GM19239 (cell line): ENCODE data around the gene FBXL14.
A peak's percentile ranks its signal among the peaks of the same experiment; 100 is the strongest.

ENCODE experiments used
- DNase-seq: peaks from one replicate; pipeline ENCODE4 v3.0.0; 2011; ENCODE audit warnings: low spot score; ENCODE audit not compliant: insufficient read length
- FAIRE-seq: peaks from 2 replicates; lab custom pipeline; 2011; peaks lifted over from hg19 to GRCh38; lab: Jason Lieb, UNC

FBXL14 gene

DNA sequence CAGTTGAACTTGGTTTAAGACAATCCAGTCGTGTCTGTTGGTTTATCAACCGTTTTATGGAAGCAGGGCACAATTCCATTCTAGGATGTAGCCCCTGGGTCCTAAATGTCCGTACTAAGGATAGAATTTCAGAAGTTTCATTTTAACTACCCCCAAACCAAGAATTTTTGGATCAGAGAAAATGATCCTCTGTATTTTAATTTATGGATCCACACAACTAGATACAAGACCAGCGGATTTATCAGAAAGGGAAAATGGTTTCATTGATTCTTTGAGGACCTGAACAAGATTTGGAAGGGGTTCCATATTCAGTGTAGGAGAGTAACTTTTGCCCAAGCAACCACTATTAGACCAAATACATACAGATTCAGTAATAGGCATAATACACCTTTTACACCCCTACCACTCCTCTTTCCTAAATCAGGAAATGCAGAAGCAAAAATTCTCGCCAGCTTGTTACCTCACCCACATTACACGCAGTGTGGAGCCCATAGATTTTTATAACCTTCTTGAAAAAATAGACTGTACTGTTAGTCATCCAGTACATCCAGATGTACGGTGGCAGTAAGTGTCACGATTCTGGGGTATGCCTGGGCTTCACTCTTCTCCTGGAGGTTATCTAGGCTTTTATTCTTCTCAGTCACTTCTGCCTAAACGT is 1.4 kb upstream of the FBXL14 start:
- FAIRE-seq (no peak), DNase-seq (no peak)

DNA sequence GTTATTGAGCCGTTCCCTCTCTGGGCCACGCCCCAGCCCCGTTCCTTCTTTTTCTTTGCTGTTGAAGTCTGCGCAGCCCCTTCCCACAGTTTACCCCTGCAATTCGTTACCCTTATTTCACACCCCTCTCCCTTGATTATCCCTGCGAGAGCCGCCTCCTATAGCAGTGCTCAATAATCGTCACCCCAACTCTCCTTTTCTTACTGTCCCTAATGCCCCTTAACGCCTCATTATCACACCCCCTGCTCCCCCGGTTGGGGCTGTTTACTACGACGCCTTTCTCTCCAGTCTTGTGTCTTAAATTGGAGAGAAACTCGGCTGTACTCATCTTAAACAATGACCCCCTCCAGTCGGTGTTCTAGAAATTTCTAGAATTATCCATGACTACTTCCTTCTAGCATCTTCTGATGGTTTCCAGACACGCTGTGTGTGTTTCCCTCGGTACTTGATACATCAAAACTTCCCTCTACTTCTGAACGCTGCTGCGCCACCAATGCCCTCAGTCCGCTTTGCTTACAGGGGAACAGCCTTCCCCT is 713 bp upstream of the FBXL14 start:
- no peak for DNase-seq
- FAIRE-seq = no peak

DNA sequence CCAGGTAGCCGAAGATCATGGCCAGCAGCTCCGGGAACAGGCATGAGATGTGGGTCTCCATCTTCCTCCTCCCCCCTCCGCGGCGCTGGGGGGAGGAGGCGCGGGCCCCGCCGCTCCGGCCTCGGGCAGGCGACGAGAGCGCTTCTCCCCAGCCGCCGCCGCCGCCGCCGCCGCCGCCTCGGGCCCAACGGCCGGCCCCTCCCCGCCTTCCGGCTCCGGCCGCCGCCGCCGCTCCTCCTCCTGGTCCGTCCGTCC is 448 bp downstream of the FBXL14 start:
- FAIRE-seq (no peak), DNase-seq (no peak)

DNA sequence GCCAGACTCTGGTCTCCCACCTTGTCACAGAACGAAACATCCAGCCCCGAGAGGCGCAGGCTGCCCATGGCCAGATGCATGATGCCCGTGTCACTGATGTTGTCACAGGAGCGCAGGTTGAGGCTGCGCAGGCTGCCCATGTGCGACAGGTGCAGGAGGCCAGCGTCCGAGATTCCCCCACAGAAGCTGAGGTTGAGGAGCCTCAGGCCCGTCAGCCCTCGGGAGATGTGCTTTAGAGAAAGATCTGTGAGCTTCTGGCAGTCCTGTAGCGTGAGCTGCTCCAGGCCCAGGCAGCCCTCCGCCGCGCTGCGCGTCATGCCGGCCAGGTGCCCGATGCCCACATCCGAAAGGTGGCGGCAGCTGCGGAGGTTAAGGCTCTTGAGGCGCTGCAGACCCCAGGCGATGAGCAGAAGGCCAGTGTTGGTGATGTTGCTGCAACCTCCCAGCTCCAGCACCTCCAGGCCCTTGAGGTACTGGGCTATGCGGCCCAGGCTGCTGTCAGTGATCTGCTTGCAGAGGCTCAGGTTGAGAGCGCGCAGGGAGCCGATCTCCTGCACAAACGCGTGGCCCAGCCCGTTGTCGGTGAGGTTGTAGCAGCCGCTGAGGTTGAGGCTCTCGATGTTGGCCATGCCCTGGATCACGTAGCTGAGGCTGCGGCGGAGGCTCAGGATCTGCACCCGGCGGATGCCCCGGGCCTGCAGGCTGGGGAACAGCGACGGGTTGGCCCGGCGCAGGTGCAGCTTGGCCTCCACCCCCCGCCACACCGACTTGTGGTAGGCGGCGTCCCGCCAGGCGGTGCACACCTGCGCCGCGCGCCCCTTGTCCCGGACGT is 991 bp downstream of the FBXL14 start:
- DNase-seq = no peak
- no peak for FAIRE-seq

DNA sequence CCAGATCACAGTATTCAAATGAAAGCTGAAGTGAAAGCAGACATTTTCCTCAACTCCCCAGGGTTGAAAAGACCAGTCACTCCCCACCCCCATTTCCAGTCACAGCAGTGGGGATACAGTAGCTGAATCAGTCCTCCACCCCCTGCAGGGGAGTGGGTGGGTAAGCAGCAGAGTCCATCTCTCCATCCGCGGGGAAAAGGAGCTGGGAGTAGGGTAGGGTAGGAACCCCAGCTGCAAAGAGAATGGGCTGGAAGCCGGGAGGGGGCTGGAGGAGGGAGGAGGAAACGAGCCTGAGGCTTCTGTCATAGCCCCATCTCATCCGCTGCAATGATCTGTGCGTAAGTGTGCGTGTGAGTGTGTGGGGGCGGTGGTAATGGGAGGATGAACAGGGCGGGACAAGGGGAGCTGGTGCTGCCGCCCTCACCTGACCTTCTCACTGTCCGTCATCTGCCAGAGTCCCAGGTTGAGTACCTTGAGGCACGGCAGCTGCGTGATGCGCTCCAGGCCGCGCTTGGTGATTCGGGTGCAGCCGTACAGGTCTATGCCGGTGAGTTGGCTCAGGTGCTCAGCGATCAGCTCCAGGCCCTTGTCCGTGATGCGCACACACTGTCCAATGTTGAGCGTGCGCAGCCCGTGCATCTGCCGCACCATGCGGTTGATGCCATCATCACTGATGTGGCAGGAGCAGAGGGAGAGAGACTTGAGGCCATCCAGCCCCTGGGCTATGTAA is 1.8 kb downstream of the FBXL14 start:
- DNase-seq (no peak), FAIRE-seq (peak; percentile 90)

DNA sequence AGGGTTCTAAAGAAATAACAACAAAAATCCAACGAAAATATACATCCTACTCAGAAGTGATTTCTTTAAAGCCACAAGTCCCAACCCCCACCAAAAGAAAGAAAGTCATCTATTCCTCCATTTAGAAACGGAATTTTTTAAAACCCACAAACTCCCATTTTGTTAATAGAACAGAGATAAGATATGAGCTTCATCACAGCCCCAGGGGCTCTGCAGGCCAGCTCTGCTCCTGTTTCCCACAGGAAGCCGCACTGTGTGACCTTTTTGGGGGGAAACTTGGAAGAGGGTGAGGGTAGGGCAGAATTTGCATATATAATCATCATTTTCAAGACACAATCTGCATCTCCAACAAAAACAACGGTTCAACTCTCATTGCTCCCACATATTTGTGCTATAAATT is 2.8 kb downstream of the FBXL14 start:
- DNase-seq = no peak
- no peak for FAIRE-seq

DNA sequence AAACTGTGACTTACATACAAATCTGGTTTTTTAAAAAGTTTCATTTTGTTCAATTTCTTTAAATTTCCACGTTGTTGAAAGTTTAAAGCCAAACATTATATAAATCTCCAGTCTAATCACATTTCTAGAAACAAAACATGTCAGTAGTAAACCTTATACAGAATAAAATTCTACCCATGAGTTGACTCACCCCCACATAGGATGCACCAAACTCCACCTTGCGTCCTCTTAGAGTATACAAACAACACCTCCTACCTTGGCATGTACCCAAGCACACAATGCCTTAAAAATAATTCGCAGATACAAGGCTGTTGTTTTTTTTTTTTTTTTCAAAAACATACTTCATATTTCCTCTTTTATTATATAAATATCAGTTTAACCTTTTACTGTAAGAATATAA is 3.3 kb downstream of the FBXL14 start:
- no peak for FAIRE-seq
- no peak for DNase-seq

DNA sequence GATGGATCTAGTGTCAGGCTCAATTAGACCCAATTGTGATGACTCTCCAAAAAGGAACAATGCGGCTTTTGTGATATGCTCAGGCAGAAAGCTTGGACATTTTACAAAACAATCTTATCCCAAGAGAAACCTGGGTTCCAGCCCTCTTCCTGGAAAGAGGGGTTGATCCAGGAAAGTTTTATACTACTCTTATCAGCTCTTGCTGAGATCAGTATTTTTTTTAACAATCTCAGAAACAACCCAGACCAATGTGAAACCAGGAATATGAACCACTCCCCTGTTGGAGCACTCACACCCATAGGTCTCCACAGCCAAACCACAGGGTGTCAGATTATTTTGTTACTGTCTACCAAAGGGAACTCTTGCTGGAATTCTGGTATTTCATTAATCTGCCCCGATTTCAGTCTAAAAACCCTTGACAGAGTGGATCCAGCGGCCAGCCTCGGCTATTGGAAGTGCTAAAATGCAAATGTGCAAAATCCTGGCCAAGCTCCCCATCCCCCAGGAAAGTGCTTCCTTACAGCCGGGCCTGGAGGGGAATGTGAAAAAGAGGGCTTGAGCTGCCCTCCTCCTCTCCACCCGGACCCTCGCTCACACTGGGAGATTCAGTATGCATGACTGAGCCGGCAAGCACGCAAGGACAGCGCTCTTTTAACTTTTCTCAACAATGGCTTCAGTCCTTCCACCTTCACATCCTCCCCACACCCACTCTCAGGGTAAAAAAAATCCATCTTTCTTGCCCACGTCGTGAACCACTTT is 4.0 kb downstream of the FBXL14 start:
- FAIRE-seq = no peak
- DNase-seq = no peak

DNA sequence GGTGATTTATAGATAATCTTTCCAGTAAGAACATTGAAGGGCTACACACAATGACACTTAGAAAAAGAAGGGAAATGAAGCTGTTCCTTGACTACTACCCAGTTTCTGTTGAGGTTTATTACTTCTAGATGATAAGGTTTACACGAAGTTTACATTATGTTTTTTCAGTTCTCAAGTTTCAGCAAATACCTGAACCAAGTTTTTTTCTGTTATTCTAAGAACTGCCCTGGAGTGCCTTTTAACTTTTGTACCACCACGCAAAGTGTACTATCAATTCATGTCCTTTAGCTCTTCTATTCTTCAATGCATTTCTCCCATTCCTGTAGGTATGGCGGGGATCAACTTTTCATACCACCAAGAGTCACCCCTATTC is 5.8 kb downstream of the FBXL14 start:
- DNase-seq = no peak
- no peak for FAIRE-seq

DNA sequence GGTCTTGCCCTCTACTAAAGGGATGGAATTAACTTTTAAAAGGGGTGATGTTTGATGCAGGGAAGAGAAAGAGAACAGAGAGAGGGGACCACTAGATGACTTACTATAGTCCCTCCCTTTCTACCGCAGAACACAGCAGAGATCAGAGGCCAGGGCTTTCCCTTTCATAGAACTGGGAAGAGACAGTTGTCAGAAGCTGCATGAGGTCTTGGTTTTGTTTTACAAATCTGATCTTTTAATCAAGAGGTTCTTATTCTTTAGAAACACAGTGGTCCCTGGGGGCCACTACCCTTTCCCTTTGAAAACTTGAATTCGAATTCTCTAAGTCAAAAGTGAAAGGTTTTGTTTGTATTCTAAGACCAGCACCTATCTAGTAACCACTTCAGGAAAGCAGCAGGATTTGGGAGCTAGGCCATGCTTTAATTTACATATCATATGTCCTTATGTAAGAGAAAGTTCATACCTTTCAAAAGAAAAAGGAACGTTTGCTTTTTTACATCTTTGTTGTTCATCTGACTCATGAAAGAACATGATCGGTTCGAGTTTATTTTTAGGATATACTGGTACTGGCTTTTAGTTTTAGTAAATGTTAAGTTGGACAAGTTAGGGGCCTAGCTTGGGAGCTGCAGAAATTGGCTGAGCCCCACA is 6.3 kb downstream of the FBXL14 start:
- no peak for DNase-seq
- FAIRE-seq = peak; percentile 52

DNA sequence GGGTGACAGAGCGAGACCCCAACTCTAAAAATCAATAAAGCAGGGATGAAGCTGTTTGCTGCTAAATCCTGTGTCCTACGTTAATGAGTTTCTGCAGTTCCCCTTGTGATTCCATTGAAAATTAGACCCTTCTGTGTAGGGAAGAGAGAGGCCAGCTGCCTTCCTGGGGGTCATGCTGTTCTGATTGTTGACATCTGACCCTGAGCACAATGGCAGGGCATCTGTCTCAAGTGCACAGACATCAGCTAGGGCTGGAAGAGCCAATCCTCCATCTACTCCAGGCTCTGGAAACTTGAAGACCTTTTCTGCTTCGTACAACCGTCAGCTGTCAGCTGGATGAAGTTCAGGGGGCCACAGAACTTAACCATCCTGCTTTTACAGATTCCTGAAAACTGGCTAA is 10.1 kb downstream of the FBXL14 start:
- no peak for FAIRE-seq

DNA sequence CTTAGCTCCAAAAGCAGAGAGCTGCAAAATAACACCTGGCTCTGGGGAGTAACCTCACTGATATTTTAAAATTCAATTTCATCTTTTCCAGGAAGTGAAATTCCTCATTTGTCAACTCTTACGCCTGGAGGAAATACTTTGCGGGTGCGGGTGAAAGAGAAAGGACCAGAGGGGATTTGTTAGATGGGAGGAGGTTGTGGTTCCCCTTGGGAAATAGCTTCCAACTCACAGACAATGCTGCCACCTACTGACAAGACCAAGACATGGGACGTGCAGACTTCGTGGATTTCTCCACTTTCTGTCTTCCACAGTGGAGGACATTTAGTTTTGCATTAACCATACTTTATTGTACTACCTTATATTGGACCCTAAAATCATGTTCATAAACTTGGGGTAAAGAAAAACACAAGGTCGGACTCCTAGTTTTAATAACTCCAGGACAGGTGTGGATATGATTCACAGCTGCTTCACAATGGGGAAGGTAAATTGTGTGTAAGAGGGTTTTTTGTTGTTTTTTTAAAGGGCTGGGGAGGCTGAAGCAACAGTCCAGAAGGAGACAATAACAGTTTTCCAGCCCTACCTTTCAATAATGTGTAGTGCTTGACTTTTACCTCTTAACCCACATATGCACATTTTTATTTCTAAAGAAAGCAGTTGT is 10.8 kb downstream of the FBXL14 start:
- FAIRE-seq (peak; percentile 97), DNase-seq (peak; percentile 51)

More for the DNA sequence above, 10.1 kb downstream of the FBXL14 start:
- DNase-seq = no peak

DNA sequence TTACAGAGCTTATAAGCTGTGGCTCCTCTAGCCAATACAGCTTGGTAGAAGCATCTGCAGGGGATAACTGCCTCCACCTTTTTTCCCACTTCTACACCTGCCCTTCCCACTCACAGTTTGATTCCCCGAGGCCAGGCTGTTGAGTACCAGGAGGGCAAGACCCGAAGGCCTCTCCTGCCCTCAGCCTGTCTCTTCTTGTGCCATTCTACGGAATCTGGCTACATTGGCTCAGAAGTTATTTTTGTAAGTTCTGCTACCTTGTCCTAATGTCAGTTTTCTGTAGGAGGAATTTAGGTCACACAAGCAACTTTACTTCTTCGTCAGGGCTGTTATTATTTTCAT is 11.7 kb downstream of the FBXL14 start:
- no peak for FAIRE-seq
- no peak for DNase-seq

DNA sequence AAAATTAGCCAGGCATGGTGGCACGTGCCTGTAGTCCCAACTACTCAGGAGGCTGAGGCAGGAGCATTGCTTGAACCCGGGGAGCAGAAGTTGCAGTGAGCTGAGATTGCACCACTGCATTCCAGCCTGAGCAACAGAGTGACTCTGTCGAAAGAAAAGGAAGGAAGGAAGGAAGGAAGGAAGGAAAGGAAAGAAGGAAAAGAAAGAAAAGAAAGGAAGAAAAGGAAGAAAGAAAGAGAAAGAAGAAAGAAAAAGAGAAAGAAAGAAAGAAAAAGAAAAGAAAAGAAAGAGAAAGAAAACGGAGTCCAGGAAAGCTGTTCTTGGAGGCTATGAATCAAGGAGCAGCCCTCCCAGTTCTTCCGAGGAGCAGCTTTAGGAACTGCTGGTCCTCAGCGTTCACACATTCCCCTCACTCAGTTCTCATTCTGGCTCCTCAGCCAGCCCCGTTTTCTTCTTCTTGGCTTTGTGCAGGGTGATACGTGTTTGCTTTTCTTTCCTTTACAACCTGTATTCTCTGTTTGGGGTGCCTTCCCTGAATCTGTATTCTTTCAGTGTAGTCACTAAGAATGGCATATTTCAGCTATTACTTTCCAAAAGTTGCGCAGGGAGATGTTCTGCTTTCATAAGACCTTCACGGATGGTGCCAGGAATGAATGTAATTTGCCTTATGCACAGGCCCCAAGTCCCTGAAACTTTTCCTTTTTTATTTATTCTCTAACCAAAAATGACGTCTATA is 12.2 kb downstream of the FBXL14 start:
- DNase-seq = no peak

DNA sequence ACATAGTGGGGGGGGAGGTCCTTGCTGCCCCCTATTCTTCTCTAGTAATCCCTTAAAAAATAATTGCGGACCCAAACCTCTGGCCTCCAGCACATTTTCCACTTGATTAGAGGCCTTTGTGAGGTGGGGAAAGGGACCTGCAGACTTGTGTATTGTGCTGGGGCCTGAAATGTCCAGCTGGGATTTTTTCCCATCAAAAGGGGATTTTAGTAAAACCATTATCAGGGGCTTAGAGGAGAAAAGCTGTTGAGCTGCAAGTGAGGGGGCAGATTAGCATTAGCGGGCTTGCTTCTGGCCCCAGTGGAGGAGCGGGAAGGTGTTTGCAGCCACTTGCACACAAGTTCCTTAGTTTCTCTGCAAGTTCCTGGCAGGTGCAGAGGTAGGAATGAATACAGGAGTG is 13.9 kb downstream of the FBXL14 start:
- FAIRE-seq = no peak
- no peak for DNase-seq

More for the DNA sequence above, 12.2 kb downstream of the FBXL14 start:
- FAIRE-seq = no peak

DNA sequence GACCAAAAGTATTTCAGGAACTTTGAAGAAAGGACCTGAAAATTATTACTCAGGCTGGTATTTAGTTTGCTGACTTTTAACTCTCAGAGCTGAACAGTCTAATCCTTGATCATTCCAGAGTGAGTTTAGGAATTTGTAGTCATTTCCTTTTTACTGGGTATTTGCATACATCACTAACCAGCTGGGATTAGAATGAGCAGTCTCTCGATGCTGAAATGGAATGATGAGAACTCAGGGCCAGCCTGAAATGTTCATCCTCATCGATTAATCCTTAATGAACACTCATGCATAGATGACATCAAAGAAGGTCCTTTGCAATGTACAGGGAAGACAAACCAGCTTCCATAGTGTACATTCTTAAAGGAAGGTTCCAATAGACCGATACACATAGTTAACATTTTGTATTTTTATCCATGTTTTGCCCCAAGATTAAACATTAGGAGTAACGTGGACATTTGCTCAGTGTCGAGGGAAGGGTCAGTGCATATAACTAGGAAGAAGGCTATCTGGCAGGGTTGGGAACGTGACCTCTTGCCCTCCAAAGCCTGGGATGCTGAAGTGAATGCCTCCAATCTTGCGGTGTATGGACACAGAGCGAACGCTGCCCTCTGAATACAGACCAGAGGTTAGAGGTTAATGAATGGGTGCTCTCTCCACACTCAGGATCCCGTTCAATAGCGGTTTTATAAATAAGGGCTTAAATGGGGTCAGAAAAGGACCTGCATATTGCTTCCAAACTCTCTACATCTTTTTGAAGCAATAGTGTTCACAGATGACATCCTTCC is 14.5 kb downstream of the FBXL14 start:
- FAIRE-seq (no peak), DNase-seq (no peak)

DNA sequence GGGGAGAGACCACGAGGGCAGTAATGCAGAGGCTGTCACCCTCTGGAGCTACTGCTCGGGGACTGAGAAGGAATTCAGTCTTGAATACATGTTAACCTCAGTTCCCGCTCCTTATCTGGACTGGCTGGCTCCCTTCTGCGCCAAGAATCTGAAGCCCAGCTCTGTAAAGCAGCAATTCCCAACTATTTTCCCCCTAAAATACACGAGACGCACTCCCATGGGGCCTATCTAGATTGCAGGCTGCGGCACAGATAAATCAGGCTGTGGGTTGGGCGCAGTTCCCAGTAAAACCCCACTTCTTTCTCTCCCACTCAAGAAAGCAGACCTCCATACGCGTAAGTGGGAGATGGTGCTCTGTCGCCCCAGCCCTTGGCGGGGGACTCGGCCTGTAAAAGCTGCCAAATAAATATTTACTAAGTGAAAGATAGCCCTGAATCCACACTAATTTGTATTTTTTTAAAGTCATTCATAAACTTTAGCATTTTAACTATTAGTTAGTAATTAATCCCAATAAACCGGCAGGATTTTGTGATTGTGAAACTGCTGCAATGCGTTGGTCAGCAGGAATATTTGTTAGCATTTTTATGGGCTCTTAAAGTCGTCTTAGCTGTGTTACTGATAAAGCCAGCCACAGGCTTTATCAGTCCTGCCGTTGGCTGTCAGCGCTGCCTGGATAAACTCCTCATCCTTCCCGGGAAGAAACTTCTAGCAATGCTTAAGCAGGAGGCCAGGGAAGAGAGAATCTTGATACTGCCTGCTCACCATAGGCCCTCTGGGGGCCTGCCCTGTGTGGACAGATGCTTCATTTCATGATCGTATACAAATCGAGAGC is 17.8 kb downstream of the FBXL14 start:
- DNase-seq = no peak
- FAIRE-seq = no peak
